HAP-1 (cell line): ENCODE results near the gene CCDC12.
A peak's percentile ranks its signal among the peaks of the same experiment; 100 is the strongest.

Experiments used
- DNase-seq, 2 experiments: peaks; one replicate each; pipeline ENCODE4 v3.0.0-alpha.2; 2016 to 2020; ENCODE audit warnings: low spot score in 2 of 2
- H3K27me3 ChIP-seq: fragments of 250-450 bp; sonication (Bioruptor Pico); 2 replicates; pipeline ENCODE4 v1.5.1; 2020; ENCODE audit warnings: low read depth, mild to moderate bottlenecking, moderate library complexity
- H3K36me3 ChIP-seq: fragments of 250-450 bp; sonication (Bioruptor Pico); replicated peaks from 2 replicates; pipeline ENCODE4 v1.5.1; 2020; ENCODE audit warnings: mild to moderate bottlenecking
- H3K4me1 ChIP-seq: fragments of 250-450 bp; sonication (Bioruptor Pico); 2 replicates; pipeline ENCODE4 v1.5.1; 2020; ENCODE audit warnings: mild to moderate bottlenecking
- H3K4me3 ChIP-seq: fragments of 250-450 bp; sonication (Bioruptor Pico); 2 replicates; pipeline ENCODE4 v1.5.1; 2020; ENCODE audit warnings: mild to moderate bottlenecking, moderate library complexity
- H3K9me3 ChIP-seq: fragments of 250-450 bp; sonication (Bioruptor Pico); 2 replicates; pipeline ENCODE4 v1.5.1; 2020; ENCODE audit warnings: mild to moderate bottlenecking, moderate library complexity
- in situ Hi-C: fragments of 300-500 bp; cut with MboI; formaldehyde crosslinking; loops from 3 replicates; pipeline ENCODE4 v1.14.3; 2020; ENCODE audit warnings: low sequenced_read_pairs, inconsistent platforms, mixed read lengths

The CCDC12 gene

DNA sequence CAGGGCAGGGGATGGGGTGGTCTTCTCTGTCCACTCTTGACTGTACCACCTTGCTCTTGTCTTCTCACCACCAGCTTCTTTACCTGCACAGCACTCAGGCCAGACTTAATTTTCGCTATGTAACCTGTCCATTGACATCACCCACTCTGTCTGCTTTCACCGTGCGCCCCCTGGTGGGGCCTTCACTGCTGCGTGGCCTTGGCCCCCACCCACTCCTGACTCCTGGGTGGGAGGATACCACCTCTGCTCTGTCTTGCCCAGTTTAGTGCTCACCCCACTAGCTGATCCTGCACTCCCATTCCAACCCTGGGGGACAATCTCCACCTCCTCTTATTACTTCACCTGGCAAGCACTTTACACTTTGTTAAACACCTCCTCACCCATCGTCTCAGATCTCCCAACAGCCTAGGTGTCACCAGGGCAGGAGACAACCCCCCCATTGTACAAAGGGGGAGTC lies 81.3 kb downstream of the CCDC12 start:
- no peaks in the 10 kb centered on the region for H3K4me1 ChIP-seq
- no peak overlapping the region for H3K4me3 ChIP-seq
- H3K36me3 ChIP-seq, result no peaks in the 10 kb centered on the region
- DNase-seq, result peak in 1 of 2 experiments; percentile 86
- H3K27me3 ChIP-seq, result no peaks in the 10 kb centered on the region
- H3K9me3 ChIP-seq, result no peaks in the 10 kb centered on the region
- in situ Hi-C loops, result loop anchor here (5.0 to 10.0 kb wide), 2 partner anchors 198 to 410 kb away; no protein-coding TSS in a partner anchor

DNA sequence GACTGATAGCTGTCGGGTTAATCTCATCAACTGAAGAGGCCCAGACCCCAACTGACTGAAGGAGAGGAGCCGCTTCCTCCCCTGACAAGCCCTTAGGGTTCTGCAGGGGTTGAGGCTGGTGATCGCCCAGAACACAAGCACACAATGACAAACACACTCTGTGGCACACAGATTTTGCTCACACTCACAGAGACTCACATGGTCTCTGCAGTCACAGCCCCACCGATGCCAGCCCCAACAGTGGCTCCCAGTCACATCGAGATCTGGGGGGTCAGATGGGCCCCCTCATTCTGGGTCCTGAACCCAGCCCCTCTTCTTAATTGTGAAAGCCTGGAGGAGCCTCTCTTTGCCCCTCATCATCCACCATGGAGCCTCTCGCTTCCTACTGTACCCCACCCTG lies 82.3 kb downstream of the CCDC12 start:
- no peaks in the 10 kb centered on the region for H3K9me3 ChIP-seq
- H3K4me3 ChIP-seq, result no peak overlapping the region
- in situ Hi-C loops, result loop anchor here (10.0 kb wide), 1 partner anchor 409 kb away; no protein-coding TSS in a partner anchor

DNA sequence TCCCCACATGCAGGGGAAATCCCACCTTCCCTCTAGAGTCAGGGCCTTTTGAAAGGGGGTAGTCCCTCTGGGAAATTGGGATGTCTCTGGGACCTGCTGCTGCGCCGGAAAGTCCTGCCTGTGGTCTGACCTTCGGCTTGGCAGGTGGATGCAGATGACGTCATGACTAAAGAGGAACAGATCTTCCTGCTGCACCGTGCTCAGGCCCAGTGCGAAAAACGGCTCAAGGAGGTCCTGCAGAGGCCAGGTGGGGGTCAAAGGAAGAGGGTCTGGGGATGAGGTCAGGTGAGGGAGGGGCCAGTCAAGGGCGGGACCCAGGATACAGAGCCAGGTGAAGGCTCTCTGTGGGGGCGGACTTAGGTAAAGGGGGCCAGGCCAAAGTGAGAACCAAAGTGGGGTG lies 82.8 kb downstream of the CCDC12 start:
- H3K36me3 ChIP-seq, result no peaks in the 10 kb centered on the region
- no peaks in the 10 kb centered on the region for H3K9me3 ChIP-seq
- no peaks in the 10 kb centered on the region for H3K27me3 ChIP-seq
- DNase-seq, result no peak
- H3K4me1 ChIP-seq, result no peaks in the 10 kb centered on the region
- in situ Hi-C loops, result loop anchor here (10.0 kb wide), 1 partner anchor 409 kb away; no protein-coding TSS in a partner anchor
- no peak overlapping the region for H3K4me3 ChIP-seq

More for the DNA sequence above, 82.3 kb downstream of the CCDC12 start:
- no peaks in the 10 kb centered on the region for H3K27me3 ChIP-seq
- DNase-seq, result no peak
- no peaks in the 10 kb centered on the region for H3K4me1 ChIP-seq
- no peaks in the 10 kb centered on the region for H3K36me3 ChIP-seq

DNA sequence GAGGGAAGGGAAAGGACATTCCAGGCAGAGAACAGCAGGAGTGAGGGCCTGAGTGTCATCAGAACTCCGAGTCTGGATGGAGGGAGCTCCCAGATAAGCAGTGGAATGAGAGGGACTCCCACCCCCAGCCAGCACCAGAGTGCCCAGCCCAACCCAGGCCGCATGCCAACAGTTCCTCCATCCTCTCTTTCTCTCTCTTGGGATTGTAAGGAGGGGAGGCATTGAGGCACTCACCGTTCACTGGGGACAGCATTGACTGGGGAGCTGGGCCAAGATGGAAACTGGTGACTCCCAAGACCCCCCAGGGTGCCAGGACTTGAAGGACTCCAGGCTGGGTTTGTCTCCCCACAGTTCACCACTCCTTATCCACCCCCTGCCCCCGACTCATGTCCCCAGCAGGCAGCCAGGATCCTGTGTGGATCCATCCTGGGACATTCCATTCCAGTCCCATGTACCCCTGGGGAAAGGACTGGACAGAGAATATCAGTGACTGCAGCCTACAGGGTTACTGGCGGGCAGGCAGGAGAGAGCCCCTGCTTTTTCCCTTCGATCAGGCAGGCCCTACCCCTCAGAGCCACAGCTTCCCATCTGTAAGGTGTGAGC lies 83.3 kb downstream of the CCDC12 start:
- H3K36me3 ChIP-seq, result no peaks in the 10 kb centered on the region
- H3K4me3 ChIP-seq, result no peak overlapping the region
- no peaks in the 10 kb centered on the region for H3K27me3 ChIP-seq
- no peaks in the 10 kb centered on the region; the same call in 1 of the 2 replicates for H3K4me1 ChIP-seq
- in situ Hi-C loops, result loop anchor here (10.0 kb wide), 1 partner anchor 408 kb away; no protein-coding TSS in a partner anchor
- DNase-seq, result no peak
- H3K9me3 ChIP-seq, result no peaks in the 10 kb centered on the region

DNA sequence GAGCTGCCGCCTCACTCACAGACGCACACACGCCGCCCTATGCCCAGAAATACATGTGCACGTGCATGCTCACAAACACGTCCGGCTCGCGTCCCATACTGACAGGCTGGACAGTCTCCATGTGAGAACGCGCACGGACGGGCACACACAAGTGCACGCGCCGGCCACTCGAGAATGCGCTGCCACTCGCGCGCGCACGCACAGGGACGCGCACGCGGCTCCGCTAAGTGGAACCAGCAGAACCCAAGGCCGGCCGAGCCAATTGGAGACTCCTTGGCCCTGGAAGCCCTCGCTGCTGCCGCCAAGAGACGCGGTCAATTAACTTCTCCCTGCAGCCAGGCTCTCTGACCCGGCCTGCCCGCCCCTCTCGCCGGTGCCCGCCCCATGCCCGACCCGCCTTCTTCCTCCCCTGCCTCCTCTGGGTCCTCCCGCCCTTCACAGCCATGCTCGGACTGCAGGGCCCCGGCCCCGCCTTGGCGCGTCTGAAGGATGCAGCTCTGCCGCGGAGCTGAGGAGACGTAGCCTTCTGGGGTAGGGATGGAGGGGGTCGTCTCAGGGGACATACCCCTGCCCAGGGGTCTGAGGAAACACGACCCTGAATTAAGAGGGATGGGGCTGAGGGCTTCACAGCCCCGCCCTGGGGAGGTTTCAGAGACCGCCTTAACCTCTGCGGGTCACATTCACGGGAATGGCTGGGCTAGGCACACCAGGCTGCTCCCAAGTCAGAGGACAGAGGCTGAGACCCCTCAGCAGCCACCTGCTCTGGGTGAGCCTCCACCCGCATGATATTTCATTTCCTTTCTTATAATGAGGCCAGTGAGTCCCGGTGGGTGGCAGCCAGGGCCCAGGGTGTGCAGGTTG lies 84.0 kb downstream of the CCDC12 start:
- no peak overlapping the region for H3K4me3 ChIP-seq
- in situ Hi-C loops, result loop anchor here (10.0 kb wide), 1 partner anchor 408 kb away; no protein-coding TSS in a partner anchor
- DNase-seq, result no peak

DNA sequence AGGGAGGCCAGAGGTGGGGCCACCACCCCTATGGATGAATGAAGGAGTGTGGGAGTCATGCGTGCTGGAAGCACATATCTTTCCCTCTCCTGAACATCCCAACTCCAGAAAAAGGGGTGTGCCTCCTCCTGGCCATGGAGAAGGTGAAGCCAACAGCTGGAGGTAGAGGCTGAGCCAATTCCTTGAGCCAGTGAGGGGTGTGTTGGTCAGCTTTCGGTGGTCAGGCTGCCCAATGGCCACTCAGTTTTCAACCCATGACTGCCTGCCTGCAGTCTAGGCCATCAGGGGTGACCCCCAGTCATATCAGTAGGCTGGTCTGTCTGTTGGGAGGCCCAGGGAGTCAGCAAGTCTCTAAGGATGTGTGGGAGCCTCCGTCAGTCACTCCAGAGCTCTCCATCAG lies 85.4 kb downstream of the CCDC12 start:
- no peak for DNase-seq
- H3K4me1 ChIP-seq, result peaks cover 4% of the 10 kb centered on the region
- in situ Hi-C loops, result loop anchor here (10.0 kb wide), 1 partner anchor 406 kb away; no protein-coding TSS in a partner anchor
- H3K9me3 ChIP-seq, result no peaks in the 10 kb centered on the region
- no peaks in the 10 kb centered on the region for H3K36me3 ChIP-seq
- no peak overlapping the region for H3K4me3 ChIP-seq
- no peaks in the 10 kb centered on the region for H3K27me3 ChIP-seq

More for the DNA sequence above, 84.0 kb downstream of the CCDC12 start:
- Histone ChIP-seq H3K4me1 (peaks cover 4% of the 10 kb centered on the region), H3K27me3 (no peaks in the 10 kb centered on the region), H3K9me3 (no peaks in the 10 kb centered on the region), H3K36me3 (no peaks in the 10 kb centered on the region)

DNA sequence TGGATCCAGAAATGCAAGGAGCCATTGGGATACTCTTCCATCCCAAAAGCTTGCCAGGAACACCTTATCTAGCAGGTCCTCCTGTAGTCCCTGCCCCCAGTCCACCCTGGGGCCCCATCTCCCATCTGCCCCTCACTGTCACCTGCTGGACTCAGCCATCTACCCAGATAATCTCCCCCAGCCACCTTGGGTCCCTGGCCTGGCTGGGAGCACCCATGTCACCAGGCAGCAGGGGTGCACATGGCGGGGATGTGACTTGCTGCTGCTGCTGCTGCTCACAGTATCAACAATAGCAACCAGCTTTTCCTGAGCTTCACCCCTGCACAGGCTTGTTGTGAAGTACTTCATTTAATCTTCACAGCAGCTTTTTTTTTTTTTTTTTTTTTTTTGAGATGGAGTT lies 86.4 kb downstream of the CCDC12 start:
- DNase-seq, result no peak
- no peaks in the 10 kb centered on the region for H3K9me3 ChIP-seq
- H3K36me3 ChIP-seq, result no peaks in the 10 kb centered on the region
- H3K4me1 ChIP-seq, result peaks cover 8% of the 10 kb centered on the region
- H3K4me3 ChIP-seq, result no peak overlapping the region
- no peaks in the 10 kb centered on the region for H3K27me3 ChIP-seq
- in situ Hi-C loops, result loop anchor here (10.0 kb wide), 1 partner anchor 405 kb away; no protein-coding TSS in a partner anchor

DNA sequence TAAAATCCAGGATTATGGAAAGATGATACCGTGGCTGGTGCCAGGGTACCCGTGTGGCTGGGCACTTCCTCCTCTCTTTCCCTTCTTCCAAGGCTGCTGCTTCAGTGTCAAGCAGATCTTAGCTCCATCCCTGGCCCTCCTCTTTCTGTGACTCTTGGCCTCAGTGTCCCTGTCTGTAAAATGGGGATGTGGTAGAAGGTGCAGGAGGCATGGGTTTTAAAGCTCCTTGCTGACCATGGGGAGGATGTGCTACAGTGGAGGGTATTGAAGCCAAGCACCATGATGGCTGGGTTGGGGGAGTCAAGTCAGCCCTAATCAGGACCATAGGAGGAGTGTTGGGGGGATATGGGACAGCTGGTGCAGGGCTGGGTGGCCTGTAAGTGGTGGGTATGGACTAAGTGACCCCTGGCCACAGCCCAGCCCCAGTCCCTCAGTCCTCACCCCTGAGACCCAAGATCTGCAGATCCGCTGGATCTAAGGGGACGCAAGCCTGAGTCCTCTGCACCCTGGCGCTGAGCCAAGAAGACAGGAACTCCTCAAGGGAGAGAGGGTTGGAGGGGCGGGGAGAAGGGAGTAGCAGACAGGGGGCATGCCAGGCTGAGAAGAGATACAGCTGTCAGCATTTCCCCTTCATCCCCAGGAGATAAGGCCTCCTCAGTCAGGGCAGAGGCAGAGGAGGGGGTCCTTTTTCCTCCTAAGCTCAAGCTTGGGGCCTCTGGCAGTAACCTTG lies 87.0 kb downstream of the CCDC12 start:
- Histone ChIP-seq H3K4me3 (no peak overlapping the region), H3K27me3 (no peaks in the 10 kb centered on the region), H3K4me1 (peaks cover 11% of the 10 kb centered on the region), H3K9me3 (no peaks in the 10 kb centered on the region), H3K36me3 (no peaks in the 10 kb centered on the region)
- in situ Hi-C loops, result loop anchor here (10.0 kb wide), 1 partner anchor 405 kb away; no protein-coding TSS in a partner anchor
- DNase-seq, result peak in 1 of 2 experiments; percentile 43

DNA sequence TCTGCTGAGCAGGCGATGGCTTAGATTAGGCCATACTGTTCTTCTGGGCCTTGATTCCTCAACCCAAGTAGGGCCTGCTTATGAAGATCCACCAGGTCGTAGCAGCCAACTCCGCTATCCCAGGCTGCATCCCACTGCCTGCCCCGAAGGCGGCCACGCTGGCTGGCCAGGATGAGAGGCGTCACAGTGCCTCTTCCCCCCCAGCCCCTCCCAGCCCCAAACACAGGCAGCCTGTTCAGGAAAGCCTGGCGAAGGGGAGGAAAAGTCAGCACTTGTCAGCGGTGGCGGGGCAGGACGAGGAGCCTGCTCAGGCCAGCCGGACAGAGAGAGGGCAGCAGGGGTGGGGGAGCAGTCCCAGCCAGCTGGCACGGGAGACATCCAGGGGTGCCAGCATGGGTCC lies 87.8 kb downstream of the CCDC12 start:
- no peak for DNase-seq
- Histone ChIP-seq H3K9me3 (no peaks in the 10 kb centered on the region), H3K4me3 (no peak overlapping the region), H3K36me3 (no peaks in the 10 kb centered on the region), H3K27me3 (no peaks in the 10 kb centered on the region), H3K4me1 (peaks cover 13% of the 10 kb centered on the region)
- in situ Hi-C loops, result no loop called here

DNA sequence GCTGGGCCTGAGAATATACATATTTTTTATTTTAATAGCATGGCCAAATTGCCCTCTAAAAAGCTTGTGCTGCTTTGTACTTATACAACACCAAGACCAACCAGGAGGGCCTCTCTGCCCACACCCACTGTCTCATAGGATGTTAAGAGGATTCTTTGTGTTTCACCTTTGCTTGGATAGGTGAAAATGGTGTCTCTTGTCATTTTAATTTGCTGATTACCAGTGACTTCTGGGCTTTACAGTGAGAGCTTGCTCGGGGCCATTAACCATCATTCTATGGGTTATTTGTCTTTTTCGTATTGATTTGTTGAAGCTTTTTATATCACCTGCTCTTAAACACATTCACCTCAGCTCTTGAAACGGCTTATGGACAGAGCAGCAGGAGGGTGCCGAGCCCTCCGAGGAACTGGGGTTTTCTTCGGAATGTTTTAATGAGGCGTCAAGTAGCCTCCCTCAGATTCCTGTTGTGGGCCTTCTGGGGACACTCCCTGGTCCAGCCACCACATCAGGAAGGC lies 88.5 kb downstream of the CCDC12 start:
- Histone ChIP-seq H3K27me3 (no peaks in the 10 kb centered on the region), H3K4me1 (peaks cover 16% of the 10 kb centered on the region), H3K36me3 (no peaks in the 10 kb centered on the region), H3K4me3 (no peak overlapping the region), H3K9me3 (no peaks in the 10 kb centered on the region)
- DNase-seq, result peak in 1 of 2 experiments; percentile 13
- in situ Hi-C loops, result no loop called here

DNA sequence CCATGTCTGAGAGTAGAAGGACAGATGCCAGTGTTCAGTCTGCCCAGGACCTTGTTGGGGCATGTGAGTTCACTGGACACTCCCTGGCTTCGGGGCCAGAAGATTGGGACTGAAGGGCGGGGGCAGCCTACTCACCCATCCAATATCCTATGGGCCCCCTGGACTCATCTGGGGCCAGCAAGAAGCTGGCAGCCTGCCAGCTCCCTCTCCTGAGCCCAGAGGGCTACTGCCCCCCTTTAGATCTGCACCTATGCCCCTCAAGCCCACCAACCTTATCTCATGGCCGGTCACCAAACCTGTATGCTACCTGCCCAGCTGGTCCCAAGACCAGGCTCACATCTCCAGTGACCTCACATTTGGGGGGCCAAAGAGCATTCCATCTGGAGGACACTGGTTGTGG lies 90.9 kb downstream of the CCDC12 start:
- H3K27me3 ChIP-seq, result no peaks in the 10 kb centered on the region
- H3K4me3 ChIP-seq, result no peak overlapping the region
- H3K4me1 ChIP-seq, result peaks cover 16% of the 10 kb centered on the region
- no peaks in the 10 kb centered on the region for H3K9me3 ChIP-seq
- H3K36me3 ChIP-seq, result no peaks in the 10 kb centered on the region
- no peak for DNase-seq
- in situ Hi-C loops, result no loop called here

DNA sequence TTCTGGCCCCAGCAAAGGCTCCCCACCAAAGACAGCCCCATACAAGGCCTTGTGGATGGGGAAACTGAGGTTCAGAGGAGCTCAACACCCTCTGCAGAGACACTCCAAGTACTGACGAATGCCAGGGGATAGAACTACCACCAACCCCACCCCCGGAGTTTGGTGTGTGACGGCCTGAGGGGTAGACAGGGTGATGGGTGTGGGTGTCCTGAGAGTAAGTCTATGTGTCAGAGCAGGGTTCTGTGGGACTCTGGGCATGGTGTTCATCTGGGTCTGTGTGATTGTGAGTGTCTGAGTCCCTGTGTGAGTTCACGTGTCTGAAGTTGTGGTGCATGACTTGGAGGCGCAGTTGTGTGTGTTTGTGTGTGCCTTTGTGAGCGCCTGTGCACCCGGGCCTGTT lies 91.6 kb downstream of the CCDC12 start:
- Histone ChIP-seq H3K36me3 (no peaks in the 10 kb centered on the region), H3K4me1 (peaks cover 16% of the 10 kb centered on the region), H3K9me3 (no peaks in the 10 kb centered on the region), H3K4me3 (no peak overlapping the region), H3K27me3 (no peaks in the 10 kb centered on the region)
- DNase-seq, result peak in 1 of 2 experiments; percentile 30
- in situ Hi-C loops, result no loop called here

DNA sequence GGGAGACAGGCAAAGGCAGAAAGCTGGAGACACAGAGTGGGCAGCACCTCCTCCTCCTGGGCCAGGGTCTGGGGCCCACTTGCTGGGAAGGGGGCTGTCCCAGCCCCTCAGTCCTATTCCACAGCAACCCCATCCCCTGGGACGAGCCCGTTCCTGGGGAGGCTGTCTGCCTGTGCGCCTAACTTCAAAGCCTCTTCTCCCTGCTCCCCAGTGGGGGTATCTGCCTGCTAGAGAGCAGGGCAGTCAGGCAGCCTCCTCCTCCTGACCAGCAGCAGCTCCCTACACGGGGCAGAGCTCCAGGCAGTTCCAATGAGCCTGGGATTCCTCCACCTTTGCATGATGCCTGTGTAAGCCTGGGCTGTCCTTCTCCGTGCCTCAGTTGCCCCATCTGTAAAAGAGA lies 92.1 kb downstream of the CCDC12 start:
- Histone ChIP-seq H3K4me1 (peaks cover 16% of the 10 kb centered on the region), H3K27me3 (no peaks in the 10 kb centered on the region), H3K36me3 (no peaks in the 10 kb centered on the region), H3K9me3 (no peaks in the 10 kb centered on the region), H3K4me3 (no peak overlapping the region)
- in situ Hi-C loops, result no loop called here
- no peak for DNase-seq
